ENCODE measurements around the gene KRT71. TPM values are rescaled to one million over a fixed set of nuclear protein-coding genes. Genes with fewer than 3 reads are reported as not detected.

Gene KRT71
- total and polyA plus RNA-seq, 5 donors = not detected

GRCh38 chr12:52575256-52575655 is 22.3 kb upstream of the KRT71 start:
- no peak for ATAC-seq
- Histone ChIP-seq H3K27ac (ENCODE audit: low read length) (no peak overlapping the region), H3K9me3 (ENCODE audit: control insufficient read depth, low read length) (no peaks in the 10 kb centered on the region), H3K4me1 (ENCODE audit: control insufficient read depth, insufficient read depth, low read length) (no peaks in the 10 kb centered on the region), H3K27me3 (ENCODE audit: control insufficient read depth, insufficient read depth) (no peaks in the 10 kb centered on the region), H3K4me3 (ENCODE audit: low read length) (no peak overlapping the region)
- intact Hi-C loops (cut with DNase I) = no loop called here
- no peak for DNase-seq
- 88% methylated on average over 9 of the region's 9 CpGs for WGBS

- Histone ChIP-seq H3K9me3 (ENCODE audit: control insufficient read depth, low read length) (no peaks in the 10 kb centered on the region), H3K4me3 (ENCODE audit: low read length) (no peak within 1 kb of the TSS), H3K27me3 (ENCODE audit: control insufficient read depth, insufficient read depth) (no peaks in the 10 kb centered on the region), H3K27ac (ENCODE audit: low read length) (no peak within 1 kb of the TSS), H3K4me1 (ENCODE audit: control insufficient read depth, insufficient read depth, low read length) (no peaks in the 10 kb centered on the region)
- 54% methylated on average over 3 of the region's 3 CpGs for WGBS
- no peak for DNase-seq
- intact Hi-C loops (cut with DNase I) = no loop called here
- no peak for ATAC-seq
Observed at GRCh38 chr12:52573743-52574142, 20.8 kb upstream of the KRT71 start, which contains the start of gene KRT74. Gene KRT74 (minus strand): TSS chr12:52573843. CDS start chr12:52573777, 66 bp downstream.

- H3K4me1 ChIP-seq (ENCODE audit: control insufficient read depth, insufficient read depth, low read length) = no peaks in the 10 kb centered on the region
- H3K9me3 ChIP-seq (ENCODE audit: control insufficient read depth, low read length) = no peaks in the 10 kb centered on the region
- 93% methylated on average over 15 of the region's 15 CpGs for WGBS
- DNase-seq (no peak), ATAC-seq (no peak)
- no peaks in the 10 kb centered on the region for H3K27me3 ChIP-seq (ENCODE audit: control insufficient read depth, insufficient read depth)
- H3K27ac ChIP-seq (ENCODE audit: low read length) = no peak overlapping the region
- H3K4me3 ChIP-seq (ENCODE audit: low read length) = no peak overlapping the region
- intact Hi-C loops (cut with DNase I) = no loop called here
Observed at GRCh38 chr12:52573306-52573705, 20.4 kb upstream of the KRT71 start.

GRCh38 chr12:52570511-52570910 is 17.6 kb upstream of the KRT71 start:
- intact Hi-C loops (cut with DNase I) = no loop called here
- H3K27me3 ChIP-seq (ENCODE audit: control insufficient read depth, insufficient read depth) = no peaks in the 10 kb centered on the region

GRCh38 chr12:52568111-52568510 is 15.2 kb upstream of the KRT71 start:
- no peak for ATAC-seq
- peak in 1 of 3 donors; percentile 40 for DNase-seq
- Histone ChIP-seq H3K27me3 (ENCODE audit: control insufficient read depth, insufficient read depth) (no peaks in the 10 kb centered on the region), H3K4me1 (ENCODE audit: control insufficient read depth, insufficient read depth, low read length) (peaks cover 2% of the 10 kb centered on the region), H3K27ac (ENCODE audit: low read length) (no peak overlapping the region), H3K9me3 (ENCODE audit: control insufficient read depth, low read length) (no peaks in the 10 kb centered on the region), H3K4me3 (ENCODE audit: low read length) (no peak overlapping the region)
- 87% methylated on average over 12 of the region's 12 CpGs for WGBS
- intact Hi-C loops (cut with DNase I) = no loop called here

More at GRCh38 chr12:52570511-52570910, 17.6 kb upstream of the KRT71 start:
- WGBS = 95% methylated on average over 10 of the region's 10 CpGs
- Histone ChIP-seq H3K27ac (ENCODE audit: low read length) (no peak overlapping the region), H3K4me3 (ENCODE audit: low read length) (no peak overlapping the region), H3K9me3 (ENCODE audit: control insufficient read depth, low read length) (no peaks in the 10 kb centered on the region), H3K4me1 (ENCODE audit: control insufficient read depth, insufficient read depth, low read length) (peaks cover 2% of the 10 kb centered on the region)
- DNase-seq (no peak), ATAC-seq (no peak)

GRCh38 chr12:52566847-52567291 is 13.9 kb upstream of the KRT71 start:
- H3K27me3 ChIP-seq (ENCODE audit: control insufficient read depth, insufficient read depth) = no peaks in the 10 kb centered on the region
- peaks cover 2% of the 10 kb centered on the region for H3K4me1 ChIP-seq (ENCODE audit: control insufficient read depth, insufficient read depth, low read length)
- 33% methylated on average over 8 of the region's 8 CpGs for WGBS
- intact Hi-C loops (cut with DNase I) = no loop called here
- no peak overlapping the region for H3K4me3 ChIP-seq (ENCODE audit: low read length)
- DNase-seq (peak; percentile 60 to 86 (median 83)), ATAC-seq (peak; percentile 93)
- no peaks in the 10 kb centered on the region for H3K9me3 ChIP-seq (ENCODE audit: control insufficient read depth, low read length)
- peak overlapping the region; percentile 5 for H3K27ac ChIP-seq (ENCODE audit: low read length)

GRCh38 chr12:52564582-52564981 is 11.6 kb upstream of the KRT71 start:
- Histone ChIP-seq H3K27me3 (ENCODE audit: control insufficient read depth, insufficient read depth) (no peaks in the 10 kb centered on the region), H3K9me3 (ENCODE audit: control insufficient read depth, low read length) (no peaks in the 10 kb centered on the region), H3K27ac (ENCODE audit: low read length) (no peak overlapping the region), H3K4me1 (ENCODE audit: control insufficient read depth, insufficient read depth, low read length) (peaks cover 2% of the 10 kb centered on the region), H3K4me3 (ENCODE audit: low read length) (no peak overlapping the region)
- intact Hi-C loops (cut with DNase I) = no loop called here
- WGBS = 44% methylated on average over 1 of the region's 1 CpG
- no peak for DNase-seq
- no peak for ATAC-seq

GRCh38 chr12:52561880-52562449 is 9.0 kb upstream of the KRT71 start:
- Histone ChIP-seq H3K27ac (ENCODE audit: low read length) (no peak overlapping the region), H3K27me3 (ENCODE audit: control insufficient read depth, insufficient read depth) (no peaks in the 10 kb centered on the region), H3K4me1 (ENCODE audit: control insufficient read depth, insufficient read depth, low read length) (peaks cover 2% of the 10 kb centered on the region), H3K9me3 (ENCODE audit: control insufficient read depth, low read length) (no peaks in the 10 kb centered on the region), H3K4me3 (ENCODE audit: low read length) (no peak overlapping the region)
- 63% methylated on average over 3 of the region's 3 CpGs for WGBS
- no peak for ATAC-seq
- intact Hi-C loops (cut with DNase I) = no loop called here
- DNase-seq = no peak

- intact Hi-C loops (cut with DNase I) = no loop called here
- Histone ChIP-seq H3K27me3 (ENCODE audit: control insufficient read depth, insufficient read depth) (no peaks in the 10 kb centered on the region), H3K27ac (ENCODE audit: low read length) (no peak overlapping the region), H3K4me1 (ENCODE audit: control insufficient read depth, insufficient read depth, low read length) (no peaks in the 10 kb centered on the region), H3K4me3 (ENCODE audit: low read length) (no peak overlapping the region), H3K9me3 (ENCODE audit: control insufficient read depth, low read length) (no peaks in the 10 kb centered on the region)
- no peak for ATAC-seq
- no peak for DNase-seq
- WGBS = 78% methylated on average over 4 of the region's 4 CpGs
Observed at GRCh38 chr12:52559979-52560378, 7.0 kb upstream of the KRT71 start.

- no peaks in the 10 kb centered on the region for H3K4me1 ChIP-seq (ENCODE audit: control insufficient read depth, insufficient read depth, low read length)
- H3K9me3 ChIP-seq (ENCODE audit: control insufficient read depth, low read length) = no peaks in the 10 kb centered on the region
- 77% methylated on average over 8 of the region's 8 CpGs for WGBS
- H3K27me3 ChIP-seq (ENCODE audit: control insufficient read depth, insufficient read depth) = no peaks in the 10 kb centered on the region
- H3K27ac ChIP-seq (ENCODE audit: low read length) = no peak overlapping the region
- DNase-seq = peak in 1 of 3 donors; percentile 31
- no peak overlapping the region for H3K4me3 ChIP-seq (ENCODE audit: low read length)
- intact Hi-C loops (cut with DNase I) = no loop called here
- ATAC-seq = no peak
Observed at GRCh38 chr12:52558781-52559445, 6.0 kb upstream of the KRT71 start.

- Histone ChIP-seq H3K4me1 (ENCODE audit: control insufficient read depth, insufficient read depth, low read length) (no peaks in the 10 kb centered on the region), H3K9me3 (ENCODE audit: control insufficient read depth, low read length) (no peaks in the 10 kb centered on the region), H3K27ac (ENCODE audit: low read length) (no peak overlapping the region), H3K4me3 (ENCODE audit: low read length) (no peak overlapping the region), H3K27me3 (ENCODE audit: control insufficient read depth, insufficient read depth) (no peaks in the 10 kb centered on the region)
- intact Hi-C loops (cut with DNase I) = no loop called here
- no peak for ATAC-seq
- DNase-seq = no peak
- 65% methylated on average over 2 of the region's 2 CpGs for WGBS
Observed at GRCh38 chr12:52557476-52557875, 4.5 kb upstream of the KRT71 start.
